Osteoblast (primary cell): ENCODE measurements around the gene DCT. TPM values are rescaled to one million over a fixed set of nuclear protein-coding genes. Genes with fewer than 3 reads are reported as not detected.
A peak's percentile ranks its signal among the peaks of the same experiment; 100 is the strongest.

Source experiments
- DNase-seq: peaks from one replicate; pipeline ENCODE4 v3.0.0; 2011; ENCODE audit warnings: low spot score, mixed read lengths; ENCODE audit not compliant: insufficient read length; ENCODE audit errors: missing footprints
- H2AFZ ChIP-seq: 2 replicates; pipeline ENCODE4 v1.6.0; 2011; ENCODE audit warnings: mild to moderate bottlenecking, low read length
- H3K27ac ChIP-seq: 2 replicates; pipeline ENCODE4 v1.5.1; 2011; ENCODE audit warnings: mild to moderate bottlenecking, low read depth, low read length, moderate library complexity
- H3K27me3 ChIP-seq: 2 replicates; pipeline ENCODE4 v1.6.0; 2012; ENCODE audit warnings: mild to moderate bottlenecking, control low read depth, inconsistent platforms, low read length, moderate library complexity; ENCODE audit not compliant: insufficient read depth
- H3K36me3 ChIP-seq: 2 replicates; pipeline ENCODE4 v1.5.1; 2011; ENCODE audit warnings: mild to moderate bottlenecking, low read length, control low read depth, moderate library complexity; ENCODE audit not compliant: insufficient read depth
- H3K4me1 ChIP-seq: 2 replicates; pipeline ENCODE4 v1.5.1; 2011; ENCODE audit warnings: mild to moderate bottlenecking, low read length, control low read depth, moderate library complexity; ENCODE audit not compliant: insufficient read depth
- H3K4me2 ChIP-seq: 2 replicates; pipeline ENCODE4 v1.6.0; 2011; ENCODE audit warnings: mild to moderate bottlenecking, low read length; ENCODE audit not compliant: insufficient read depth
- H3K4me3 ChIP-seq: fragments of 200-600 bp; sonication (generic); 3 replicates; pipeline ENCODE4 v1.5.1; 2012; ENCODE audit warnings: mild to moderate bottlenecking, low read length, inconsistent platforms; ENCODE audit not compliant: insufficient read depth
- H3K79me2 ChIP-seq: 2 replicates; pipeline ENCODE4 v1.6.0; 2012; ENCODE audit warnings: mild to moderate bottlenecking, low read length, control low read depth, inconsistent platforms; ENCODE audit not compliant: insufficient read depth
- H3K9me3 ChIP-seq: 2 replicates; pipeline ENCODE4 v1.5.1; 2011; ENCODE audit warnings: low read depth, low read length, control low read depth
- H4K20me1 ChIP-seq: 2 replicates; pipeline ENCODE4 v1.6.0; 2012; ENCODE audit warnings: mild to moderate bottlenecking, low read length, control low read depth; ENCODE audit not compliant: insufficient read depth
- CTCF ChIP-seq: IDR thresholded peaks from 2 replicates; pipeline ENCODE4 v1.5.1; 2011; ENCODE audit warnings: mild to moderate bottlenecking, low read depth, low read length, moderate library complexity; ENCODE audit errors: extremely low read depth
- total RNA-seq: library from RNA; depleted of rRNA; stranded (reverse); fragments of >200 nt; gene quantifications from 2 replicates; pipeline ENCODE4 v1.2.3, GENCODE V29; 2012

The DCT gene
- total RNA-seq, 1 donor = under 0.01 TPM

DNA sequence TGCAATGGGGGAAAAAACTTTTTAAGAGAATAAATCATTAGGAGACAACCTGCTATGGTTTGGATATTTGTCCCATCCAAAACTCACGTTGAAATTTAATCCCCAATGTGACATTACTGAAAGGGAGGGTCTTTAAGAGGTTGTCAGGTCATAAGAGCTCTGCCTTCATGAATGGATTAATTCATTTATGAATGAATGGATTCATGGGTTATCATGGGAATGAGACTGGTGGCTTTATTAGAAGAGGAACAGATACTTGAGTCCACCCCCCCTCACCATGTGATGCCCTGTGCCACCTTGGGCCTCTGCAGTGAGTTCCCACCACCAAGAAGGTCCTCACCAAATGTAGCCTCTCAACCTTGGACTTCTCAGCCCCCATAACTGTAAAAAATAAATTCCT is 37.0 kb upstream of the DCT start:
- Histone ChIP-seq H3K4me3 (no peak overlapping the region), H3K4me2 (no peak overlapping the region), H3K27ac (no peak overlapping the region), H4K20me1 (no peaks in the 10 kb centered on the region), H3K4me1 (no peaks in the 10 kb centered on the region), H3K27me3 (no peaks in the 10 kb centered on the region), H2AFZ (no peak overlapping the region), H3K79me2 (no peaks in the 10 kb centered on the region), H3K36me3 (no peaks in the 10 kb centered on the region), H3K9me3 (no peaks in the 10 kb centered on the region)
- no peak for DNase-seq
- TF ChIP-seq CTCF = no peak

DNA sequence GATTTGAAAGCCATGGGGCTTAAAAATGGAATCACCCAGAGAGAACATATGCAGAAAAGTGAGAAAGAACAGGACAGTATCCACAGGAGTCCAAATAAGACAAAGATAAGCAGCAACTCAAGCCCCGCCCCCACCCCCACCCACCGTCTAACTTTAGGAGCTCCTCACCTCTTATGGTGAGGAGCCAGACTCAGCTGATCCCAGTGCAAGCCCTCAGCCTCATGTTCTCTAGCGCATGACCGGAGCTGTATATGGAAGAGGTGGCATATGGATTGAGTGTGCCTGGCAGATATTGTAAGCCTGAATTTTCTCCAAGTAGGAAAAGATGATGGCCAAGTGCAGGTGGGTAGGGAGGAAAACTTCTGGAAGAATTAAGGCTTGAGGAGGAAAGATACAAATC is 36.4 kb upstream of the DCT start:
- H3K36me3 ChIP-seq = no peaks in the 10 kb centered on the region
- no peaks in the 10 kb centered on the region for H3K4me1 ChIP-seq
- H4K20me1 ChIP-seq = no peaks in the 10 kb centered on the region
- no peak overlapping the region for H3K4me2 ChIP-seq
- H3K9me3 ChIP-seq = no peaks in the 10 kb centered on the region
- no peak for TF ChIP-seq CTCF
- H3K27ac ChIP-seq = no peak overlapping the region
- no peaks in the 10 kb centered on the region for H3K27me3 ChIP-seq
- H2AFZ ChIP-seq = no peak overlapping the region
- no peaks in the 10 kb centered on the region for H3K79me2 ChIP-seq
- H3K4me3 ChIP-seq = no peak overlapping the region
- DNase-seq = no peak

GRCh38 chr13:94515374-94515773 is 35.9 kb upstream of the DCT start:
- Histone ChIP-seq H3K9me3 (no peaks in the 10 kb centered on the region), H4K20me1 (no peaks in the 10 kb centered on the region), H3K4me3 (no peak overlapping the region), H3K4me1 (no peaks in the 10 kb centered on the region), H3K27ac (no peak overlapping the region), H2AFZ (no peak overlapping the region), H3K4me2 (no peak overlapping the region), H3K27me3 (no peaks in the 10 kb centered on the region), H3K36me3 (no peaks in the 10 kb centered on the region), H3K79me2 (no peaks in the 10 kb centered on the region)
- DNase-seq = peak; percentile 58
- no peak for TF ChIP-seq CTCF

DNA sequence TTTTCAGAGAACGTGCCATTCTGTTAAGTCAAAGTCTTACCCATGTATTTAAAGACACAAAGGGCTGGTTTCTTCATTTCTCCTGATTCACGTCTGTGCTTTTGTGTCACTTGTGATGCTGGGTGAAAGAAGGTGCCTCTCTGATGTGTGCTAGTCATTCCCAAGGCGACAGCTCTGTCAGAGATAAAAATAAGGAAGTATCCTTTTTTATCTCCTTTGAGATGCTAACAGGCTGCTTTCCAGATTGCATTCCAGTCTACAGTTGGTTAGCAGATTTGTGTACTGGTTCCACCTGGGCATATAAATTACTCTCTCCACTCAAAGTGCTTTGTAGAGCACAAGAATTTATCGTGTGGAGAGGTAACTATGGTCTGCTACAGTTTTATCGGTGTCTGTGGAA is 33.5 kb upstream of the DCT start:
- Histone ChIP-seq H3K4me2 (no peak overlapping the region), H3K27me3 (no peaks in the 10 kb centered on the region), H3K27ac (no peak overlapping the region), H3K9me3 (no peaks in the 10 kb centered on the region), H3K4me1 (no peaks in the 10 kb centered on the region), H4K20me1 (no peaks in the 10 kb centered on the region), H3K79me2 (no peaks in the 10 kb centered on the region), H2AFZ (no peak overlapping the region), H3K36me3 (no peaks in the 10 kb centered on the region), H3K4me3 (no peak overlapping the region)
- no peak for TF ChIP-seq CTCF
- no peak for DNase-seq
